Amygdala (tissue), 56 donors: ENCODE data around the gene VWA5B1.

Experiments
- DNase-seq, 56 donors: peaks; one replicate each; lab custom pipeline; 2025; lab: John Stamatoyannopoulos, UW

The VWA5B1 gene

GRCh38 chr1:20365421-20366055 is 74.9 kb downstream of the VWA5B1 start:
- DNase-seq = no peak

GRCh38 chr1:20366056-20366462 is 75.4 kb downstream of the VWA5B1 start:
- DNase-seq = peak in 4 of 56 donors; percentile 13 to 28 (median 20)

DNA sequence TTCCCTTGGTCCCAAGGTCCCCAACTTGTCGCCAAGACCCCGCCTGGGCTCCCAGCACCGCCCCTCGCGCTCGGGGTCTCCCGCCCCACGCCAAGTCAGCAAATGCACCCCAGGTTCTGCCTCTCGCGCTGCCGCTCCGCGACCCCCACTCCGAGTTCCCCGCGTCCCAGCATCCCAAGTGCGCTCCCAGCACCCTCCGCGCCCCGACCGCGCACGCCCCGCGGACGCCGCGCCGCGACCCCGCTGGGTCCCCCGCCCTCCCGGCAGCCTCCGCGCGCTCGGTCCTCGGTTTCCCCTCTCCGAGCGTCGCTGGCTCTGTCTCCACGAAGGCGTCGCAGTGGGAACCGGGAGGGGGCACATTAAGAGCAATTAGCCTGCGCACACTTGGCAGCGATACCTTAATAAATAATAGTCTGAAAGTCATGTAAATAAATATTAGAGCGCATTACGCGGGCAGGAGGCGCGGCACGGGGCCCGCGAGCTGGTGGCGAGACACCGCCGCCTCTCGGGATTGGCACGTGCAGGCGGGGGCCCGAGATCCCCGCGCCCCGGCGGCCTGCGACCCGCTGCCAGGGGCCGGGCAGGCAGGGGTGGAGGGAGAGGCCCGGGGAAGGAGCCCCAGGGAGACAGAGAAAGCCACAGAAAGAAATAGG is 75.9 kb downstream of the VWA5B1 start:
- no peak for DNase-seq

GRCh38 chr1:20367116-20367585 is 76.5 kb downstream of the VWA5B1 start:
- peak in 12 of 56 donors; percentile 17 to 34 (median 25) for DNase-seq

- no peak for DNase-seq
Observed at GRCh38 chr1:20367626-20368025, 77.0 kb downstream of the VWA5B1 start.

GRCh38 chr1:20368866-20369470 is 78.3 kb downstream of the VWA5B1 start:
- DNase-seq = no peak

- no peak for DNase-seq
Observed at GRCh38 chr1:20370698-20371097, 80.0 kb downstream of the VWA5B1 start.

DNA sequence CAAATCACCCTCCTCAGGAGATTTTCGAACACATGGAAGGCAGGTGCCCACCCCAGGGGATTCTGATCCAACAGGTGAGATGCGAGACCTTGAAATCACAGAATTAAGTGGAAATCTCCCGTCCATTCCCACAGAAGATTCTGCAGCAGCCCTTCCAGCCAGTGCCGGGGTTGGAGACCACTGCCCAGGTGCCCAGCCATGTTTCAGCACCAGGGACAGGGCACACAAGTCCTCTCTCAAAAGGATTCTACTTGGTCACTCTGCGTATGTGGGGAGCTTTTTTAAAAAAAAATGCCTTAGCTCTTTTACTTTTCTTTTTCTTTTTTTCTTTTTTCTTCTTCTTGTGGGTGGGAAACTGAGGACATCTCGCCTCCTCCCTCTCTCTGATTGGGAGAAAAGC is 80.7 kb downstream of the VWA5B1 start:
- no peak for DNase-seq

DNA sequence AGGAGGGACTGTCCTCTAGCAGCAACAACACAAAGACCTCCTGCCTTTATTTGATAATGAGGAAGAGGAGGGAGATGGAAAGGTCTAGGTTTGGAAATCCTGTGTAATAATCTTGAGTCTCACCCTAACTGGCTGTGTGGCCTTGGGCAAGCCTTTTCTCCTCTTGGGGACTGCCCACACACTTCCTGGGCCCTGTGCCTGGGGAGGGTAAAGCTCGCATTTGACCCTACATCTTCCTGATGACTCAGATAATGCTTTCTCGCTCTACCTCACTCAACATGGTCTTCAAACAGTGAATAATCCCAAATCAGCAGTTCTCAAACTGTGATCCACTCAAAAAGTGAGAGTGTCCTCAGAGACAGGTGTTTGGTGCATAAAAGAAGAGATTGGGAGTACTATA is 81.2 kb downstream of the VWA5B1 start:
- DNase-seq = no peak

GRCh38 chr1:20372676-20373075 is 82.0 kb downstream of the VWA5B1 start:
- DNase-seq = no peak

GRCh38 chr1:20373286-20373685 is 82.6 kb downstream of the VWA5B1 start:
- DNase-seq = no peak

DNA sequence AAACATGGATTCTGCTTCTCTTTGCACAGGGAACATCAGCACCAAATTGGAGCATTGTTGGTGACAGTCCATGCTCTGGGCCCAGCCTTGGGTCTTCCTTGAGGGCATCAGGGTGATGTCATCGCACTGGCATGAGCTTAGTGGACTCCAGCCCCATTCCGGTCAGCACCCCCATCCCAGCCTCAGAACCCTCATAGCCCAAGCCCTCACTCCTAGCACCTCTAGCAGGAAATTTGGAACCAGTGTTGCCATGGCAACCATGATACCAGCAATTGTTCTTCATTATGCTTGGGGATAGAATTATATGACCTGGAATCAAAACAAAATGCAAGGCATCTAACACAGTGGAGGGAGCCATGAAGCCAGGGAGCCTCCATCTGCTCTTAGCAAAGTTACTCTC is 83.1 kb downstream of the VWA5B1 start:
- peak in 2 of 56 donors; percentile 22 to 23 for DNase-seq

- DNase-seq = no peak
Observed at GRCh38 chr1:20375563-20375962, 84.9 kb downstream of the VWA5B1 start.

DNA sequence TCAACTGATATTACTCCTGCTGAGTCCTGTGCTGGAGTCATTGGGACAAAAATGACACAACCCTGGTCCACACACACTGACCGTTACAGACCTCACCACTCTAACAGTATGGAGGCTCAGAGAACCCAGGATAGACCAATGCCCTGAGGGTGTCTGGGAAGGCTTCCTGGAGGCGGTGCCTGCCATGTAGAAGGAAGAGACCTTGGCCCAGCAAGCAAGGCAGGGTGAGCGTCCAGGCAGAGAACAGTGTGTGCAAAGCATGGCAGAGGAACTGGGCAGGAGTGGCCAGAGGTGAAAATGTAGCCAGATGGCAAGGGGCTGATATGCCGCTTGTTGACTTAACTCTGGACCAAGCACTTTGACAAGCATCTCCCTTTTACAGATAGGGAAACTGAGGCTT is 85.5 kb downstream of the VWA5B1 start:
- no peak for DNase-seq

DNA sequence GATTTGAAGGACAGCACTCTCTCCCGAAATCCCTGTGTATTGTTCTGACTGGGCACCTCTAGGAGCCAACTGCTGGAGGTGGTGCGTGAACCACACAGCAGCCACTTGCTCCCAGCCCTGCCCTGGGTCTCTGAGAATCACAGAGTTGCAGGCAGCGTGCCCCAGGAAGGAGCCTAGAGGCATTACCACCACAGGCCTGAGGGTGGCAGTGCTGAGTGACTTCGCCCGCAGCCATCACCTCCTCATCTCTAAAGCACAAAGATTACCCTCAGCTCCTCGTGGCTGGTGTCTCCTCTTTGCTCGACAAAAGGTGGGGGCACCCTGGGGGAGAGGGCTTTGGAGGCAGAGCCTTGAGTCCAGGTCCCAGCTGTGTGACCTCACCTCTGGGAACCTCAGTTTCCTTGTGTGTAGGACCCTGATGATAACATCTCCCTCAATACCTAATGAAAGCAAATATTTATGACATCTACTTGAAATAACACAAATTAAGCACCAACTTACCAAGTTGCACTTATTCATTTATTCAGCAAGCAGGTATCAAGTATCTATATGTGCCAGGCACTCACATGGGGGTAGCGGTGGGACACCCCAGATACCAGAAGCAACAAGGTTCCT is 86.3 kb downstream of the VWA5B1 start:
- peak in 30 of 56 donors; percentile 11 to 69 (median 30) for DNase-seq

- DNase-seq = no peak
Observed at GRCh38 chr1:20377516-20378270, 87.0 kb downstream of the VWA5B1 start.

DNA sequence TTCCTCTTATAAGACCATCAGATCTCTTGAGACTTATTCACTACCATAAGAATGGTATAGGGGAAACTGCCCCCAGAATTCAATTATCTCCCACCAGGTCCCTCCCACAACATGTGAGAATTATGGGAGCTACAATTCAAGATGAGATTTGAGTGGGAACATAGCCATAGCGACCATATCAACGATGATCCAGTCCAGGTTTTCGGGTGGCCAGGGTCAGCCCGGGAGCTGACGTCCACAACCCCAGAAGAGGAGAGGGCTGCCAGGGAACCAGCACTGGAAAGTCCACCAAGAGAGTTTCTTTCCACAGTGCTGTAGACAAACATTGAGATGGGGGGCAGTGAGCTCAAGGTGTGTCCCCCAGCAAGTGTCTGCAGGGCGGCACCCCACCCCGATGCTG is 88.4 kb downstream of the VWA5B1 start:
- DNase-seq = no peak

DNA sequence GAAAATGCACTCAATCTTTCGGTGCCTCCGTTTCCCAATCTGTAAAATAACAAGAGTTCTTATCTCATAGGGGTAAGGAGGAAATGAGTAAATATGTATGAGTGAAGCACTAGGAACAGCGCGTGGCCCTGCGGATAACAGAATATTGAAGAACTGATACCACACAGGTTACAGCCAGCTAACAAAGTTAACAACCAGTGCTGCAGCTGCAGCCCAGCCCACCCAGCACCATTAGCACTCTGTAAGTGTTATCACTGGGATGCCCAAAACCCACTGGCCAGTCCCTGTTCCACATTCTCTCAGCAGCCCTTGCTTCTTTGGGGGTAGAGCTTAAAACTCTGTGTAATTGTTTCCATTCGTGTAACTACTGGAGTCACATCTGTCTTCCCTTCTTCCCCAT is 89.5 kb downstream of the VWA5B1 start:
- no peak for DNase-seq

GRCh38 chr1:20380616-20381035 is 90.0 kb downstream of the VWA5B1 start:
- DNase-seq = peak in 18 of 56 donors; percentile 6 to 59 (median 33)

DNA sequence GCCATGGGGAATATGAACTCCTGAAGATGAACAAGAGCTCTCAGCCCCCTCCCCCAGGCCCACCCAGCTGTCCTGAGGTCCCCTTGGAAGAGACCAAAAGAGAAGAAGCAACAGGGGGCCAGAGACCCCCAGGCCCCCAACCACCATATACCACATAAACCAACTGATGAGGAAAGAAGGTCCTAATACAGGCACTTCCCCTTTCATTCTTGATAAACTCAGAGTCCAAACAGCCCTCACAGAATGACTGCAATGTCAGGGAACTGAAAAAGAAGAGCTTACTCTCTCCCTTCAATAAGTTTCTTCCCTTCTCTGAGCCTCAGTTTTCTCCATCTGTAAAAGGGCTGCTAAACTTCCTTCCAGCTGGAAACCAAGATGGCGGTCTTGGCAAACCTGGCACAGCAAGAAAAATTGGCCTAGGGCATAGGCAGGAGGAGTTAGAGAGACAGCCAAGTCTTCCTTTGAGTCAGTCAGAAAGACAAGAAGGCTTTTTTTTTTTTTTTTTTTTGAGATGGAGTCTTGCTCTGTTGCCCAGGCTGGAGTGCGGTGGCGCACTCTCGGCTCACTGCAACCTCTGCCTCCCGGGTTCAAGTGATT is 90.5 kb downstream of the VWA5B1 start:
- DNase-seq = peak in 1 of 56 donors; percentile 20
